GM18907 (cell line): ENCODE measurements around the gene ITGAL.

Source experiments
- ATAC-seq: cut with Tn5 transposase; IDR thresholded peaks from one replicate; pipeline ENCODE4 v1.9.1; 2021; ENCODE audit warnings: mild to moderate bottlenecking, moderate library complexity; ENCODE audit not compliant: unreplicated experiment

The ITGAL gene

DNA sequence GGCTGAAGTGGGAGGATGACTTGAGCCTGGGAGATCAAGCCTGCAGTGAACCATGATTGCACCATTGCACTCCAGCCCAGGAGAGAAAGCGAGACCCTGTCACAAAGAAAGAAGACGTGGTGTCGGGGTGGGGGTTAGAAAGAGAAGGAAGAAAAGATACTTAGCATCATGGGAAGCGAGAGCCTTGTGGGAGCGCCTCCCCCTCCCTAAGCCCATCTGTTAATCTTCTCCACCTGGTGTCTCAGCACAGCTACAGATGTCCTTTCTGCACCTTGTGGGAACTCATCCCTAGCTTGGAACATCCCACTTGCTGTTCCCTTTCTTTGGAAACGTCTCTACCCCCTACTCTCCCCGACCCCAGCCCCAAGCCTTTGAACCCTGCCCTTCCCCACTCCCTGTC is 93.0 kb downstream of the ITGAL start:
- ATAC-seq, result no peak

DNA sequence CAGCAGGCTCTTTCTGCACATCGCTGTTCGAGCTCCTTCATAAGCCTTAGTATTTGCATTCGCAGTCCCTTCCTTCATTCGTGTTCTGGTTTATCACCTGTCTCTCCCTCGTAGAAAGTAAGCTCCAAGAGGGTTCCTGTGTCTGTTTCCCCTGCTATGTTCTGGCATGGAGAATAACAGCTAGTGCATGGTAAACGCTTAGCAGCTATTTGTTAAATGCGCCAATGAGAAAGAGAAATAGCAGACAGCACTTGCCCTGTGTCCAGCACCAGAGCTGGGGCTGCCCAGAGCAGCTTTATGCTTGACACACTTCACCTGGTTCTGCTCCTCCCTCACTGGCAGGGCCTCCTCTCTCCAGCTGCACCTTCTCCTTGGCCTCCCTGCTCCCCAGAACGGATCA is 93.4 kb downstream of the ITGAL start:
- ATAC-seq, result no peak

DNA sequence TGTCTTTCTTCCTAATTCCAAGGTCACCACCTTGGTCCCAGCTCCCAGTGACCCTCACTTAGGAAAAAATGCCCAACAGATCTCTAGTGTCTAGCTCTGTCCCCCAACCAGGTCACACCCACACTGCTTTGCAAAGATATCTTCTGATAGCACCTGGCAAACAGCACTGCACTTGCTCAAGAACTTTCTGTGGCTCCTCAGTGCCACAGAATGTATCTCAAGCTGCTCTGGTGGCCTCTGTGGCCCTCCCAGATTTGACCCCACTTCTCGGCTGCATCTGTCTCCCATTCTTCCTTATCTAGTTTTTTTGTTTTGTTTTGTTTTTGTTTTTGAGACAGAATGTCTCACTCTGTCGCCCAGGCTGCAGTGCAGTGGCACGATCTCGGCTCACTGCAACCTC is 94.0 kb downstream of the ITGAL start:
- ATAC-seq, result no peak

- ATAC-seq, result no peak
Observed at GRCh38 chr16:30567160-30567990, 94.8 kb downstream of the ITGAL start.

GRCh38 chr16:30567991-30568638 is 95.6 kb downstream of the ITGAL start:
- ATAC-seq, result peak; percentile 38

- ATAC-seq, result no peak
Observed at GRCh38 chr16:30569281-30569680, 96.7 kb downstream of the ITGAL start.

GRCh38 chr16:30569746-30570635 is 97.4 kb downstream of the ITGAL start:
- no peak for ATAC-seq

DNA sequence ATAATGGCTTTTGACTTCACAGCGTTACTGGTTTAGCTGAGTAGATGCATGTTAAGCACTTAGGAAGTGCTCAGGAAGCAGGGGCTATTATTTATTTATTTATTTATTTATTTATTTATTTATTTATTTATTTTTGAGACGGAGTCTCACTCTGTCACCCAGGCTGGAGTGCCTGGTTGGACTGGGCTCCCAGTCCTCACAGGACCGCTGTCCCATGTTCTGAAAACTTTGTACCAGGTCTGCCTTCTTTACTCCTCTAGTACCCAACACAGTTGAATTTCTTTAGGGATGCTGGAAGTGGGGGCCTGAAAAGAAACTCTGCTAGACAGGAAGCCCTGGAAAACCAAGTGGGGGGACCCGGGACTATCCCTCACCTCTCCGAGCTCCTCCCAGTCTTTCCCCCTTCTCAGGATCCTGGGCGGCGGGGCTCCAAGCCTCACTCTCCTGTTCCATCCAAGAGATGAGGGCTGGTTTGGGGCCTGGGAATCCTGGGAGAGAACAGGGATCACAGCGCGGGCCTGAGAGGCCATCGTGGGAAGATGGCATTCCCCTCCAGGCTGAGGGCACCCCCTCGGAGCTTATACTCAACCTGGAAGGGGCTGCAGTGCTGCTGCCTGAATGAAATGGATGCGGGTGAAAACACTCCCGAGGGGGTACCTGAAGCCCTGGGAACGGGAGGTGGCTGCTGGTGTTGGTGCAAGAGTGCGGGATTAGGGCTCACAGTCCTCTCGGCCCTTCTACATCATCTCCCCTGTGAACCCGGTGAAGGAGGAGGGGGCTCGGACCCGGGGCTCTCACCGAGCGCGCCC is 98.3 kb downstream of the ITGAL start:
- no peak for ATAC-seq

DNA sequence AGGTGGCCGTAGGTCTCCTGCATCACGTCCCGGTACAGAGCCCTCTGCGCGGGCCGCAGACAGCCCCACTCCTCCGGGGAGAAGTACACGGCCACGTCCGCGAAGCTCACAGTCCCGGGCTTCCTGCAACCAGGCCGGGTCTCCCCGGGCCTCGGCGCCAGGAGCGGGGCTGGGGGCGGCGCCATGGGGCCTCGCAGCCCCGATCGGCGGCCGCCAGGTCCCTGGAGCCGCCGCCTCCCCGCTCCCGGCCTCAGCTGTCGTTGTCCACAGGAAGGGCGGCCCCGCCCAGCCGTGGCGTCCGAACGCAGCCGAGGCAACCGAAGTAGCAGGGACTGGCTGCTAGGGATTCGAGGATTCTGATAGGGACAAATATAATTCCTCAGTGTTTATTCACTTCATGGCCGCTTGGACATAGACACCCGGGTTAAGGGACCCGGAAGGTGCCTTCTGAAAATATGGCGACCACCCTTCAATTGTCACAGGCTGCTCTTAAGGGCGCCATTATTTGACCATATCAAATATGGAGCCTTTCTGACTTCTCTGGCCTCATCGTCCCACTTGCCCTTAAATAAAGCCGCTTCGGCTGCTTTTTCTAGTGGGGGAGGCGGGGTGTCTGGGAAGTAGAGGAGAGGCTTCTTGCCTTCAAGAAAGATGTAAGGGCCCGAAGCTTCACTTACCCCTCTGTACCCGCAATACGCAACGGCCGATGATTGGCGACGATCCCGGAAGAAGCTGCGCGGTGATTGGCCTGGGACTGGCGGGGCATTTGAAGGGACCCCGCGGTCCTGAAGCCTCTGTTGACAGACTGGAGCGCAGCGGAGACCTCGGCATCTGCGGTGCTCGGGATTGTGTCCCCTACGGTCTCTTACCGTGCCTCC is 99.1 kb downstream of the ITGAL start, which contains the start of gene ZNF688:
Gene ZNF688, minus strand, starts transcription at position 270 of the 878 bp plus-strand sequence. Its CDS starts 85 bp downstream, at position 185.
- ATAC-seq, result peak; percentile 76
